Colonic mucosa (tissue), 4 donors: ENCODE data around the gene ANO1. TPM values are rescaled to one million over a fixed set of nuclear protein-coding genes. Genes with fewer than 3 reads are reported as not detected.
"Not testable (repeated sequence)": the region's sequence is repeated elsewhere in the genome, so short reads cannot be mapped to it uniquely, and the experiment has no call there.

Source experiments
- DNase-seq: peaks from one replicate; pipeline ENCODE4 v3.0.0-alpha.2; 2020
- H3K27ac ChIP-seq: fragments of 200-600 bp; one replicate; pipeline ENCODE4 v1.8.0; 2021
- H3K27me3 ChIP-seq: fragments of 200-600 bp; one replicate; pipeline ENCODE4 v1.8.0; 2021
- H3K36me3 ChIP-seq: fragments of 200-600 bp; one replicate; pipeline ENCODE4 v1.8.0; 2021
- H3K4me1 ChIP-seq: fragments of 200-600 bp; one replicate; pipeline ENCODE4 v1.8.0; 2021; ENCODE audit warnings: mild to moderate bottlenecking
- H3K4me3 ChIP-seq: fragments of 200-600 bp; one replicate; pipeline ENCODE4 v1.8.0; 2021
- H3K9ac ChIP-seq, 2 donors: one replicate each; pipeline ENCODE4 v1.7.0; 2013; ENCODE audit warnings: control low read depth in 2 of 2, low read depth in 2 of 2, low read length in 2 of 2
- H3K9me3 ChIP-seq: fragments of 200-600 bp; one replicate; pipeline ENCODE4 v1.8.0; 2021
- CTCF ChIP-seq: fragments of 200-600 bp; IDR thresholded peaks from one replicate; pipeline ENCODE4 v1.8.0; 2022; ENCODE audit warnings: antibody characterized with exemption, mild to moderate bottlenecking
- intact Hi-C: fragments of 100-400 bp; cut with DNase I; formaldehyde crosslinking; loops from one replicate; pipeline ENCODE4 v1.14.1; 2022
- total RNA-seq, 2 donors: library from RNA; stranded (reverse); fragmentation: NEBNext Ultra II Directional in 1 of 2; extraction: Animal tissue kit (Norgen Biotek cat#: 25700) in 1 of 2; gene quantifications; one replicate each; pipeline ENCODE4 v1.2.1, GENCODE V29; 2021
- donor health status: healthy.
- donor health status: DM: no; HTN: no; CAD: no.
- donor health status: DM: no; HTN: no; CAD: no.

ANO1 gene
- total RNA-seq, 2 donors from 2014 or later: 8.3 to 16.4 TPM

DNA sequence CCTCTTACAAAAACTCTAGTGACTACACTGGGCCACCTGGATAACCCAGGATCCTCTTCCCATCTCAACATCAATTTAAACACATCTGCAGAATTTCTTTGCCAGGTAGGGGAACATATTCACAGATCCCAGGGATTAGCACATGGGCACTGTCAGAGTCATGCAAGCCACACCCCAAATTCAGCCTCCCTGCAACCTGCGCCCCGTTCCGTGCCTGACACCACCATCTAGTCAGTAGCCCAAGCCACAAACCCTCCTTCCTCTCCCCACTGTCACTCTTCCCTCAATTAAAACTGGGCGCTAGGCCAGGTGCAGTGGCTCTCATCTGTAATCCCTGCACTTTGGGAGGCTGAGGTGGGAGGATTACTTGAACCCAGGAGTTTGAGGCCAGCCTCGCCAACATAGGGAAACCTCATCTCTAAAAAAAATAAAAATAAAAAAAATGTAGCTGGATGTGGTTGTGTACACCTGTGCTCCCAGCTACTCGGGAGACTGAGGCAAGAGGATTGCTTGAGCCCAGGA is 131.3 kb downstream of the ANO1 start:
- H3K36me3 ChIP-seq: peaks cover 6% of the 10 kb centered on the region
- DNase-seq: no peak
- H3K27ac ChIP-seq: no peak overlapping the region
- H3K27me3 ChIP-seq: no peaks in the 10 kb centered on the region
- TF ChIP-seq CTCF: no peak
- intact Hi-C loops: loop anchor here (5.0 kb wide), 1 partner anchor 58 kb away; no protein-coding TSS in a partner anchor
- no peak overlapping the region for H3K9ac ChIP-seq
- no peak overlapping the region for H3K4me3 ChIP-seq
- peaks cover 7% of the 10 kb centered on the region for H3K4me1 ChIP-seq
- H3K9me3 ChIP-seq: no peaks in the 10 kb centered on the region

DNA sequence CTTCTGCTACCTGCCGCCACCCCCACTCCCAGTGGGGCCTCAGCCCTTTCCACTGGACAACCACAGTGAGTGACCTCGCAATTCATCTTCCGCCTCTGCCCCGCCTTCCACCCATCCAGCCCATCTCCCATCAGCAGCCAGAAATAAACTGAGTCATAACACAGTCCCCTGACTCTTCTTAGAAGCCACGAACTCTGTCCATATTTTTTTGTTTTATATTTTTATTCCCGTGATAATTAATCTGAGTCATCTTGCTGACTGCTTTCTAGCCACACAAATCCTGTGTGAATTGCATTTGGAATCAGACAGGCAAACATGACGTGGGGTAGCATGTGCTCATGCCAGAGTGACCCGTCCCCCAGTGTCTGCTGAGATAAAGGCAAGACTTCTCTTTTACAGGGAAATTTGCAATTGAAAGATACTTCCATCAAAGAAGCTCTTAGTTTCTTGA is 132.0 kb downstream of the ANO1 start:
- H3K9ac ChIP-seq: no peak overlapping the region
- H3K4me3 ChIP-seq: no peak overlapping the region
- intact Hi-C loops: no loop called here
- TF ChIP-seq CTCF: no peak
- H3K27ac ChIP-seq: no peak overlapping the region
- no peaks in the 10 kb centered on the region for H3K9me3 ChIP-seq
- H3K36me3 ChIP-seq: peaks cover 6% of the 10 kb centered on the region
- peaks cover under 1% of the 10 kb centered on the region for H3K4me1 ChIP-seq
- no peak for DNase-seq
- no peaks in the 10 kb centered on the region for H3K27me3 ChIP-seq

GRCh38 chr11:70210530-70210929 is 132.4 kb downstream of the ANO1 start:
- TF ChIP-seq CTCF: no peak
- no peak overlapping the region for H3K27ac ChIP-seq

DNA sequence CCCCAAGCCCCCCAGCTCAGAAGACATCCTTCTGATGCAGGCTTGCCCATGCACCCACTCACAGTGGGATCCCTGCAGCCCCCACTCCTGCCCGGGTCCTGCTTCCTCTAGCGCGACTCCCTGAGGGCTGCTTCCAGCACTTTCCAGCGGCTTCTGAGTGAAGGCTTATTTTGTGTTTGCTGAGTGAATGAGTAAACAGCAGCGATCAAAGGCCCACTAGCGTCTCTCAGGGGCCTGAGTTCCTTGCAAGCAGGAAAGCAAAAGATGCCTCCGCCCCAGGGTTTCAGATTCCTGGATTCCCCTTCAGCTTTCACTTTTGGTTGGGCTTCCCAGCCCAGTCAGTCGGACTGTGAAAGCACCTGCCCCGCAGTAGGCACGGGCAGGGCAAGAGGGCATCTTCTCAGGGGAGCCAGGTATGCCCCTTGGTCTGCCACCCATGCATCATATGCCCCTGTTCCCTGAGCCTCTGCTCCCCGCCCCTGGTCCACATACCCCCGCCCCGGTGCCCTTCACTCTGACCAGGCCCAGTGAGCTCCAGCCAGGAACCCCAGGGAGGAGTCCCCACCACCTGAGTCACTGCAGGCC is 134.2 kb downstream of the ANO1 start:
- peak overlapping the region; percentile 11 for H3K4me3 ChIP-seq
- DNase-seq: peak; percentile 84
- peak overlapping the region in 1 of 2 donors; percentile 65 for H3K9ac ChIP-seq
- H3K27me3 ChIP-seq: no peaks in the 10 kb centered on the region
- H3K27ac ChIP-seq: peak overlapping the region; percentile 55
- H3K36me3 ChIP-seq: no peaks in the 10 kb centered on the region
- H3K4me1 ChIP-seq: no peaks in the 10 kb centered on the region
- no peak for TF ChIP-seq CTCF
- H3K9me3 ChIP-seq: no peaks in the 10 kb centered on the region
- intact Hi-C loops: no loop called here

More at GRCh38 chr11:70210530-70210929, 132.4 kb downstream of the ANO1 start:
- Histone ChIP-seq H3K9ac (no peak overlapping the region), H3K9me3 (no peaks in the 10 kb centered on the region), H3K27me3 (no peaks in the 10 kb centered on the region), H3K36me3 (peaks cover 6% of the 10 kb centered on the region), H3K4me1 (no peaks in the 10 kb centered on the region), H3K4me3 (no peak overlapping the region)
- no peak for DNase-seq
- intact Hi-C loops: no loop called here

DNA sequence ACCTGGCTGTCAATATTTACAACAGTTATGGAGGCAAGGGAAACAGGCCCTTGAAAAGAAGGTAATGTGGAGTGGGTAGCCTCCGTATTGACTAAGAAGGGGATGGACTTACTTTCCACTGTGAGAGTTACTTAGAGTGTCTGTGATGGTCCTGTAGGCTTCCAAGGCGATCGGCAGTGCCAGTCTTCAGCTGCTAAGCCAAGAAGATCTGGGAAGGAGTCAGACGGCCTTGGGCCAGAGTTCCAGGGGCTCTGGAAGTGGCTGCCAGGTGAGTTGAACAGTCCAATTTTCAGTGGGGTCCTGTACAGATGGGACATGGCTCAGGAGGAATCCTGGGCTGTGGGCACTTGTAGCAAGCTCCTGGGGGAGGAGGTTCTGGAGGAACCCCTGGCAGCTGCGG is 139.3 kb downstream of the ANO1 start:
- H3K27me3 ChIP-seq, H3K4me3 ChIP-seq, H3K36me3 ChIP-seq, intact Hi-C loops, H3K27ac ChIP-seq, DNase-seq, H3K9ac ChIP-seq, H3K4me1 ChIP-seq, H3K9me3 ChIP-seq: not testable (repeated sequence)

- H3K9ac ChIP-seq, H3K4me1 ChIP-seq, H3K4me3 ChIP-seq, H3K27me3 ChIP-seq, H3K27ac ChIP-seq, H3K9me3 ChIP-seq, intact Hi-C loops, DNase-seq, H3K36me3 ChIP-seq: not testable (repeated sequence)
Measured at GRCh38 chr11:70218076-70218475, 140.0 kb downstream of the ANO1 start.
